ENCODE data around the gene AIFM3. TPM values are rescaled to one million over a fixed set of nuclear protein-coding genes. Genes with fewer than 3 reads are reported as not detected.

The AIFM3 gene
- polyA plus RNA-seq, 1 donor from 2014 or later: 1.1 TPM

- Histone ChIP-seq H3F3A (ENCODE audit: insufficient read depth, low read length, poor library complexity, severe bottlenecking) (peaks cover 3% of the 10 kb centered on the region), H3K27ac (ENCODE audit: low read length) (no peak overlapping the region), H3K4me3 (ENCODE audit: low read length) (no peak overlapping the region), H3K79me2 (replicated peaks; ENCODE audit: insufficient read depth, low read length) (peaks cover 6% of the 10 kb centered on the region), H3K9me2 (ENCODE audit: insufficient read depth, low read length) (no peaks in the 10 kb centered on the region), H4K20me1 (ENCODE audit: insufficient read depth) (no peaks in the 10 kb centered on the region), H3K9me3 (ENCODE audit: low read length) (no peaks in the 10 kb centered on the region), H3K36me3 (ENCODE audit: insufficient read depth, low read length) (no peaks in the 10 kb centered on the region), H2AFZ (ENCODE audit: low read depth, low read length) (no peak overlapping the region), H3K4me2 (ENCODE audit: low read length) (no peak overlapping the region), H3K9ac (ENCODE audit: low read length) (no peak overlapping the region), H3K27me3 (ENCODE audit: insufficient read depth, low read depth, low read length) (no peaks in the 10 kb centered on the region)
- TF ChIP-seq EP300 (conservative IDR thresholded peaks at IDR 0.05; ENCODE audit: poor library complexity, severe bottlenecking): no peak
- no peak for TF ChIP-seq TAF1 (IDR thresholded peaks at IDR 0.05; ENCODE audit: low read depth)
- no peak for TF ChIP-seq MXI1 (conservative IDR thresholded peaks at IDR 0.05; ENCODE audit: poor library complexity, severe bottlenecking)
- TF ChIP-seq CTCF (IDR thresholded peaks at IDR 0.05; ENCODE audit: poor library complexity, severe bottlenecking): no peak
- TF ChIP-seq POLR2AphosphoS5 (IDR thresholded peaks at IDR 0.05): no peak
- no peak for TF ChIP-seq REST (IDR thresholded peaks at IDR 0.05; ENCODE audit: borderline replicate concordance)
- no peak for TF ChIP-seq RAD21 (conservative IDR thresholded peaks at IDR 0.05)
- TF ChIP-seq SMC3 (conservative IDR thresholded peaks at IDR 0.05; ENCODE audit: poor library complexity): no peak
- TF ChIP-seq EZH2 (IDR thresholded peaks at IDR 0.05; ENCODE audit: borderline replicate concordance, insufficient read depth, low read length, poor library complexity, severe bottlenecking): no peak
These were observed 51.3 kb downstream of the AIFM3 start for GRCh38 chr22:21018314-21018713.

DNA sequence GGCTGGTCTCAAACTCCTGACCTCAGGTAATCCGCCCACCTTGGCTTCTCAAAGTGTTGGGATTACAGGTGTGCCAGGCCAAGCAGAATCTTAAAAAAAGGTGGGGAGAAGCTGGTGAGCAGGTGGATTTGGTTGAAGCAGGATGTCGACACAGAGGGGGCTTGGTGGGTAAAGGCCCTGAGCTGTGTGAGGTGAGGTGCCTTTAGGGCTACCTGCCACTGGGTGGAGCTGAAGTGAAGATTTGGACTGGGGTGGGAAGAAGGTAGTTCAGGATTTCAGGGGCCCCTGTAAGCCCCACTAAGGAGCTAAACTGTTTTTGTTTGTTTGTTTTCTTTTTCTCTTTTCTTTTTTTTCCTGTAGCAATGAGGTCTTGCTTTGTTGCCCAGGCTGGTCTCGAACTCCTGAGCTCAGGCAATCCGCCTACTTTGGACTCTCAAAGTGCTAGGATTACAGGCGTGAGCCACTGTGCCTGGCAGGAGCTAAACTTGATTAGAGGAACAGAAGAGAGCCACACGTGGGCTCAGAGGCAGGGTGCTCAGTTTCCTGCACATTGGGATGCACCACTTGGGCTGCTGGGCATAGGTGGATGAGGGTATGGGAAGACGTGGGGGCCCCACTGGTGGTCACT is 53.9 kb downstream of the AIFM3 start:
- Histone ChIP-seq H3K27me3 (ENCODE audit: insufficient read depth, low read depth, low read length) (no peaks in the 10 kb centered on the region), H3K36me3 (ENCODE audit: insufficient read depth, low read length) (no peaks in the 10 kb centered on the region), H4K20me1 (ENCODE audit: insufficient read depth) (no peaks in the 10 kb centered on the region), H3F3A (ENCODE audit: insufficient read depth, low read length, poor library complexity, severe bottlenecking) (no peaks in the 10 kb centered on the region), H3K27ac (ENCODE audit: low read length) (no peak overlapping the region), H3K9me2 (ENCODE audit: insufficient read depth, low read length) (no peaks in the 10 kb centered on the region), H3K4me3 (ENCODE audit: low read length) (no peak overlapping the region), H2AFZ (ENCODE audit: low read depth, low read length) (no peak overlapping the region), H3K79me2 (replicated peaks; ENCODE audit: insufficient read depth, low read length) (no peaks in the 10 kb centered on the region), H3K4me2 (ENCODE audit: low read length) (no peak overlapping the region), H3K9me3 (ENCODE audit: low read length) (no peaks in the 10 kb centered on the region), H3K9ac (ENCODE audit: low read length) (no peak overlapping the region)
- no peak for TF ChIP-seq TAF1 (IDR thresholded peaks at IDR 0.05; ENCODE audit: low read depth)
- no peak for TF ChIP-seq POLR2AphosphoS5 (IDR thresholded peaks at IDR 0.05)

Data from neural cell (in vitro differentiated cells).